Breast epithelium (tissue), 4 donors: Measurements from ENCODE around the gene RTCB. TPM values are rescaled to one million over a fixed set of nuclear protein-coding genes. Genes with fewer than 3 reads are reported as not detected.

ENCODE experiments used
- DNase-seq, 2 donors: peaks; one replicate each; pipeline ENCODE4 v3.0.0-alpha.2; 2019; ENCODE audit warnings: low spot score in 2 of 2
- H3K27ac ChIP-seq, 2 donors: fragments of 200-600 bp; sonication (generic) in 1 of 2; one replicate each; pipeline ENCODE4 v1.5.1; 2016 to 2019; ENCODE audit warnings: mild to moderate bottlenecking in 1 of 2
- H3K27me3 ChIP-seq, 2 donors: fragments of 200-600 bp; sonication (generic) in 1 of 2; one replicate each; pipeline versions ENCODE4 v1.5.1 to v1.6.0; 2017 to 2019; ENCODE audit warnings: control low read depth in 1 of 2, mild to moderate bottlenecking in 1 of 2
- H3K36me3 ChIP-seq: fragments of 200-600 bp; one replicate; pipeline ENCODE4 v1.5.1; 2019
- H3K4me1 ChIP-seq, 2 donors: fragments of 200-600 bp; sonication (generic); one replicate each; pipeline ENCODE4 v1.5.1; 2016 to 2019; ENCODE audit warnings: control low read depth in 1 of 2
- H3K4me3 ChIP-seq, 3 donors: fragments of 200-600 bp; sonication (generic); 1 replicate in 2 of 3; 2 replicates in 1 of 3; pipeline ENCODE4 v1.5.1; 2016 to 2019; ENCODE audit warnings: mild to moderate bottlenecking in 3 of 3, moderate library complexity in 2 of 3
- H3K9me3 ChIP-seq, 2 donors: fragments of 200-600 bp; sonication (generic) in 1 of 2; one replicate each; pipeline ENCODE4 v1.5.1; 2016 to 2019; ENCODE audit warnings: control low read depth in 1 of 2
- CTCF ChIP-seq, 3 donors: fragments of 450-650 bp; IDR thresholded peaks; one replicate each; pipeline ENCODE4 v1.5.1; 2016 to 2017; ENCODE audit warnings: antibody characterized with exemption in 3 of 3, mild to moderate bottlenecking in 3 of 3, moderate library complexity in 3 of 3
- POLR2A ChIP-seq: fragments of 450-650 bp; IDR thresholded peaks from one replicate; pipeline ENCODE4 v1.6.1; 2016; ENCODE audit warnings: antibody characterized with exemption, mild to moderate bottlenecking, moderate library complexity
- POLR2AphosphoS5 ChIP-seq, 3 donors: sonication (generic); formaldehyde crosslinking; IDR thresholded peaks; one replicate each; pipeline ENCODE4 v1.6.1; 2017; ENCODE audit warnings: antibody characterized with exemption in 3 of 3
- intact Hi-C: fragments of 100-400 bp; cut with DNase I; formaldehyde crosslinking; loops from one replicate; pipeline ENCODE4 v1.15.1; 2023; ENCODE audit warnings: low total_unique reads
- total RNA-seq, 3 donors: library from RNA; depleted of rRNA; stranded (reverse); fragments of >200 nt; gene quantifications; one replicate each; pipeline ENCODE4 v1.1.0, GENCODE V29; 2016

Gene RTCB
- total RNA-seq, 3 donors from 2014 or later = 75.4 to 84.6 (median 76.6) TPM

- no peak overlapping the region for H3K4me3 ChIP-seq
- DNase-seq = no peak
- intact Hi-C loops = no loop called here
- no peaks in the 10 kb centered on the region for H3K27me3 ChIP-seq
- no peaks in the 10 kb centered on the region for H3K9me3 ChIP-seq
- TF ChIP-seq POLR2AphosphoS5 (IDR thresholded peaks at IDR 0.05) (no peak), POLR2A (no peak), CTCF (IDR thresholded peaks at IDR 0.05) (no peak)
- H3K4me1 ChIP-seq = no peaks in the 10 kb centered on the region
- no peak overlapping the region for H3K27ac ChIP-seq
- H3K36me3 ChIP-seq = no peaks in the 10 kb centered on the region
Measured at GRCh38 chr22:32417906-32418305, 5.9 kb upstream of the RTCB start.

- Histone ChIP-seq H3K27me3 (no peaks in the 10 kb centered on the region), H3K4me1 (no peaks in the 10 kb centered on the region), H3K27ac (no peak overlapping the region), H3K4me3 (no peak overlapping the region), H3K36me3 (no peaks in the 10 kb centered on the region), H3K9me3 (no peaks in the 10 kb centered on the region)
- DNase-seq = no peak
- intact Hi-C loops = no loop called here
- no peak for TF ChIP-seq POLR2A
- TF ChIP-seq POLR2AphosphoS5 (IDR thresholded peaks at IDR 0.05) = no peak
- TF ChIP-seq CTCF (IDR thresholded peaks at IDR 0.05) = no peak
Measured at GRCh38 chr22:32416556-32417085, 4.6 kb upstream of the RTCB start.

- H3K27me3 ChIP-seq = no peaks in the 10 kb centered on the region
- TF ChIP-seq CTCF (IDR thresholded peaks at IDR 0.05) (no peak), POLR2AphosphoS5 (IDR thresholded peaks at IDR 0.05) (no peak), POLR2A (no peak)
- DNase-seq = no peak
- H3K4me3 ChIP-seq = no peak overlapping the region
- H3K27ac ChIP-seq = no peak overlapping the region
- H3K9me3 ChIP-seq = no peaks in the 10 kb centered on the region
- H3K4me1 ChIP-seq = peaks cover 5 to 6% of the 10 kb centered on the region in 2 donors
- H3K36me3 ChIP-seq = no peaks in the 10 kb centered on the region
- intact Hi-C loops = no loop called here
Measured at GRCh38 chr22:32414191-32414590, 2.1 kb upstream of the RTCB start.

GRCh38 chr22:32413719-32414118, 1.7 kb upstream of the RTCB start:
- no peaks in the 10 kb centered on the region for H3K27me3 ChIP-seq
- no peaks in the 10 kb centered on the region for H3K36me3 ChIP-seq
- peaks cover 5 to 6% of the 10 kb centered on the region in 2 donors for H3K4me1 ChIP-seq
- H3K27ac ChIP-seq = no peak overlapping the region
- intact Hi-C loops = no loop called here
- no peak for TF ChIP-seq CTCF (IDR thresholded peaks at IDR 0.05)
- no peak for TF ChIP-seq POLR2A
- TF ChIP-seq POLR2AphosphoS5 (IDR thresholded peaks at IDR 0.05) = no peak
- no peak for DNase-seq
- H3K9me3 ChIP-seq = no peaks in the 10 kb centered on the region
- H3K4me3 ChIP-seq = no peak overlapping the region

GRCh38 chr22:32411402-32411801, 645 bp downstream of the RTCB start:
- H3K36me3 ChIP-seq = peaks cover 8% of the 10 kb centered on the region
- no peaks in the 10 kb centered on the region for H3K9me3 ChIP-seq
- no peak for DNase-seq
- H3K27me3 ChIP-seq = no peaks in the 10 kb centered on the region
- peak overlapping the region; percentile 96 to 99 (median 97) for H3K4me3 ChIP-seq
- H3K27ac ChIP-seq = peak overlapping the region; percentile 83 to 86
- no peak for TF ChIP-seq POLR2A
- TF ChIP-seq POLR2AphosphoS5 (IDR thresholded peaks at IDR 0.05) = no peak
- intact Hi-C loops = no loop called here
- H3K4me1 ChIP-seq = peaks cover 5 to 6% of the 10 kb centered on the region in 2 donors
